Endodermal cell (in vitro differentiated cells): ENCODE data around the gene MXD4. TPM values are rescaled to one million over a fixed set of nuclear protein-coding genes. Genes with fewer than 3 reads are reported as not detected.

Source experiments
- DNase-seq: peaks from one replicate; pipeline ENCODE4 v3.0.0-alpha.2; 2017
- H3K27ac ChIP-seq: 2 replicates; pipeline ENCODE4 v1.5.1; 2013; ENCODE audit warnings: mild to moderate bottlenecking, low read depth, low read length, moderate library complexity
- H3K27me3 ChIP-seq: 2 replicates; pipeline ENCODE4 v1.6.1; 2013; ENCODE audit warnings: mild to moderate bottlenecking, low read length, moderate library complexity; ENCODE audit not compliant: insufficient read depth, control insufficient read depth, poor library complexity, severe bottlenecking
- H3K36me3 ChIP-seq: 2 replicates; pipeline ENCODE4 v1.7.0; 2013; ENCODE audit warnings: mild to moderate bottlenecking, low read length, moderate library complexity; ENCODE audit not compliant: control insufficient read depth, insufficient read depth
- H3K4me1 ChIP-seq: one replicate; pipeline ENCODE4 v1.7.0; 2013; ENCODE audit warnings: low read length; ENCODE audit not compliant: control insufficient read depth, insufficient read depth
- H3K4me3 ChIP-seq: 2 replicates; pipeline ENCODE4 v1.5.1; 2013; ENCODE audit warnings: mild to moderate bottlenecking, low read length, moderate library complexity
- H3K9ac ChIP-seq: 2 replicates; pipeline ENCODE4 v1.6.1; 2013; ENCODE audit warnings: mild to moderate bottlenecking, low read length, moderate library complexity; ENCODE audit not compliant: poor library complexity, severe bottlenecking; ENCODE audit errors: extremely low read depth
- H3K9me3 ChIP-seq: 2 replicates; pipeline ENCODE4 v1.6.1; 2013; ENCODE audit warnings: mild to moderate bottlenecking, low read length, moderate library complexity; ENCODE audit not compliant: control insufficient read depth
- H3K27ac Mint-ChIP-seq: 2 replicates; pipeline ENCODE4 v1.8.0; 2020; ENCODE audit warnings: mixed read lengths
- H3K27me3 Mint-ChIP-seq: 2 replicates; pipeline ENCODE4 v1.8.0; 2021; ENCODE audit warnings: mild to moderate bottlenecking, mixed read lengths; ENCODE audit not compliant: insufficient read depth
- H3K36me3 Mint-ChIP-seq: 2 replicates; pipeline ENCODE4 v1.8.0; 2020; ENCODE audit warnings: low read depth, mixed read lengths
- H3K4me1 Mint-ChIP-seq: 2 replicates; pipeline ENCODE4 v1.8.0; 2020; ENCODE audit warnings: mixed read lengths
- H3K4me3 Mint-ChIP-seq: 2 replicates; pipeline ENCODE4 v1.8.0; 2020; ENCODE audit warnings: mild to moderate bottlenecking, moderate library complexity, mixed read lengths
- H3K9me3 Mint-ChIP-seq: 2 replicates; pipeline ENCODE4 v1.8.0; 2020; ENCODE audit warnings: mild to moderate bottlenecking, mixed read lengths
- CTCF ChIP-seq: fragments of 200-600 bp; sonication (generic); conservative IDR thresholded peaks from 2 replicates; pipeline ENCODE4 v1.5.0; 2021; ENCODE audit warnings: antibody characterized with exemption, mild to moderate bottlenecking
- WGBS, 2 experiments: methylation state at CpG; one replicate each; pipeline versions ENCODE4 v1.1.5 to v1.1.7; 2013; ENCODE audit warnings: missing lambda C conversion rate in 2 of 2, mixed read lengths in 1 of 2; ENCODE audit not compliant: insufficient coverage in 1 of 2, insufficient read length in 1 of 2; 5-methylcytosine and 5-hydroxymethylcytosine counted together
- total RNA-seq, 2 donors: library from RNA; stranded (reverse); fragmentation: NEBNext Ultra II Directional in 1 of 2; extraction: Animal tissue kit (Norgen Biotek cat#: 25700) in 1 of 2; gene quantifications; 2 replicates in 1 of 2; 3 replicates in 1 of 2; pipeline ENCODE4 v1.2.1, GENCODE V29; 2021

MXD4 gene
- total RNA-seq, 2 donors from 2014 or later, result 46.0 to 78.8 TPM

DNA sequence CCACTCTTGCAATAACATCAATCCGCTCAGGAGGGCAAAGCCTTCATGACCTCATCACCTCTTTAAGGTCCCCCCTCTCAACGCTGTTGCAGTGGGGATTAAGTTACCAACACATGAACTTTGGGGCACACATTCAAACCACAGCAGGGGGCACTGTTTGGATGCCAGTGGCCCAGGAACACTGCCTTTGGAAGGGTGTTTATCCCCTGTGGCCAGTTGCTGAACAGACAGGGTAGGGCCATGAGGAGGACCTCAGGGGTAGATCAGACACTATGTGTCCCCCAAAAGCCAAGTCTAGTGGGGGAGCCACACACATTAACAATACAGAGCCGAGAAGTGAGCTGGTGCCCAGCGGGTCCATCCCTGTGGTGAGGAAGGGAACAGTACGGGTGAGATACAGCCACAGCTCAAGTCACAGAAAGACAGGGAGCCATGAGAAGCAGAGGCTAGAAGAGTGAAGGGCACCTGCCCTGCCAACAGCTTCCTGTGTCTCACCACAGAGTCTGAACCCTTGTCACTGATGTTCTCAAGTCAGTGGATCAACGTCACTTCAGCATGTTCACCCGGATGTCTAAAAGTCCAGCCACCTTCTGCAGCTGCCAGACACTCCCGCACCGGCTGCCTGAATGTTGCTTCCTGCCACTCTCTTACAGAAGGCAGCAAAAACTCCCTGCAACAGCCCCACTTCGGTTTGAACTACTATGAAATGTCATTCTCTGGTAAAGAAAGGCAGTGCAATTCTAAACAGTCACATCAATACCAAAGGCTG is 19.9 kb upstream of the MXD4 start:
- no peaks in the 10 kb centered on the region for H3K9me3 Mint-ChIP-seq
- H3K4me3 ChIP-seq, result no peak overlapping the region
- no peaks in the 10 kb centered on the region for H3K4me1 Mint-ChIP-seq
- no peak overlapping the region for H3K27ac Mint-ChIP-seq
- H3K27me3 ChIP-seq, result no peaks in the 10 kb centered on the region
- H3K27me3 Mint-ChIP-seq, result no peaks in the 10 kb centered on the region
- H3K36me3 ChIP-seq, result no peaks in the 10 kb centered on the region
- no peak for DNase-seq
- H3K9ac ChIP-seq, result no peak overlapping the region
- no peaks in the 10 kb centered on the region for H3K9me3 ChIP-seq
- no peak overlapping the region for H3K4me3 Mint-ChIP-seq
- H3K36me3 Mint-ChIP-seq, result no peaks in the 10 kb centered on the region
- no peaks in the 10 kb centered on the region for H3K4me1 ChIP-seq
- 86 to 90% methylated on average over 9 to 10 of the region's 10 CpGs for WGBS, 2 experiments
- H3K27ac ChIP-seq, result no peak overlapping the region
- TF ChIP-seq CTCF, result peak; percentile 22

- 92 to 93% methylated on average over 6 to 13 of the region's 13 CpGs for WGBS, 2 experiments
- H3K4me1 Mint-ChIP-seq, result no peaks in the 10 kb centered on the region
- H3K9ac ChIP-seq, result no peak overlapping the region
Observed at GRCh38 chr4:2280531-2281300, 18.8 kb upstream of the MXD4 start.

DNA sequence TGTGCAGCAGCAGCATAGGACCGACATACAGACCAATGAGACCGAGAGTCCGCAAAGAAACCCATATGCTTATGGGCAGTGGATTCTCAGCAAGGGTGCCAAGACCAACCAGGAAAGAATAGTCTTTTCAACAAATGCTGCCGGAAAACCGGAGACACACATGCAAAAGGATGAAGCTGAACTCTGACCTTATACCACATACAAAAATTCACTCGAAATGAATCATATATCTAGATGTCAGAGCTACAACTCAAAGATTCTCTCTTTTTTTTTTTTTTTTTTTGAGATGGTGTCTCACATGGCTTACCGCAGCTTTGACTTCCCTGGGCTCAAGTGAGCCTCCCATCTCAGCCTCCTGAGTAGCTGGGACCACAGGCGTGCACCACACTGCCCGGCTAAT is 16.0 kb upstream of the MXD4 start:
- H3K36me3 ChIP-seq, result no peaks in the 10 kb centered on the region
- peaks cover 9% of the 10 kb centered on the region for H3K4me1 Mint-ChIP-seq
- no peak overlapping the region for H3K4me3 ChIP-seq
- H3K4me3 Mint-ChIP-seq, result no peak overlapping the region
- no peaks in the 10 kb centered on the region for H3K27me3 ChIP-seq
- H3K4me1 ChIP-seq, result no peaks in the 10 kb centered on the region
- DNase-seq, result no peak
- H3K36me3 Mint-ChIP-seq, result no peaks in the 10 kb centered on the region
- H3K27ac Mint-ChIP-seq, result no peak overlapping the region
- no peak for TF ChIP-seq CTCF
- no peak overlapping the region for H3K27ac ChIP-seq
- H3K9me3 ChIP-seq, result no peaks in the 10 kb centered on the region
- no peak overlapping the region for H3K9ac ChIP-seq
- no peaks in the 10 kb centered on the region for H3K27me3 Mint-ChIP-seq
- H3K9me3 Mint-ChIP-seq, result no peaks in the 10 kb centered on the region
- WGBS, 2 experiments, result 91 to 93% methylated on average over 6 to 9 of the region's 9 CpGs

More at GRCh38 chr4:2280531-2281300, 18.8 kb upstream of the MXD4 start:
- H3K4me1 ChIP-seq, result no peaks in the 10 kb centered on the region
- H3K9me3 ChIP-seq, result no peaks in the 10 kb centered on the region
- no peak overlapping the region for H3K27ac ChIP-seq
- H3K27me3 Mint-ChIP-seq, result no peaks in the 10 kb centered on the region
- no peaks in the 10 kb centered on the region for H3K27me3 ChIP-seq
- H3K9me3 Mint-ChIP-seq, result no peaks in the 10 kb centered on the region
- no peaks in the 10 kb centered on the region for H3K36me3 ChIP-seq
- no peaks in the 10 kb centered on the region for H3K36me3 Mint-ChIP-seq
- no peak overlapping the region for H3K4me3 ChIP-seq
- H3K27ac Mint-ChIP-seq, result no peak overlapping the region
- TF ChIP-seq CTCF, result no peak
- no peak overlapping the region for H3K4me3 Mint-ChIP-seq
- no peak for DNase-seq
